ENCODE measurements around the gene ZNF385D. TPM values are rescaled to one million over a fixed set of nuclear protein-coding genes. Genes with fewer than 3 reads are reported as not detected.

The ZNF385D gene
- polyA plus RNA-seq, 1 donor (not counting 4 experiments of a cell fraction or from before 2014, with no cell fraction given) = 0.46 TPM

GRCh38 chr3:21620511-21621155 is 130.4 kb downstream of the ZNF385D start:
- H2AFZ ChIP-seq (ENCODE audit: control insufficient read depth, low read length) = no peak overlapping the region
- H3K27ac ChIP-seq (ENCODE audit: control insufficient read depth, insufficient read depth, low read length) = no peak overlapping the region
- no peaks in the 10 kb centered on the region for H3K27me3 ChIP-seq (ENCODE audit: control insufficient read depth, extremely low read depth, insufficient read depth, low read length)
- H3K9me1 ChIP-seq (ENCODE audit: control insufficient read depth, extremely low read depth, insufficient read depth, low read length) = no peaks in the 10 kb centered on the region
- no peaks in the 10 kb centered on the region for H3K36me3 ChIP-seq (ENCODE audit: control insufficient read depth in 2 of 2, extremely low read depth in 1 of 2, insufficient read depth in 2 of 2, low read length in 2 of 2)
- TF ChIP-seq EZH2 (IDR thresholded peaks at IDR 0.05; ENCODE audit: low read length) (no peak), CTCF (optimal IDR thresholded peaks at IDR 0.05 in 1 of 3, IDR thresholded peaks at IDR 0.05 in 1 of 3, conservative IDR thresholded peaks at IDR 0.05 in 1 of 3; ENCODE audit: extremely low read depth in 1 of 3, insufficient read depth in 2 of 3, low read length in 3 of 3) (no peak)
- H3K9ac ChIP-seq (ENCODE audit: control insufficient read depth, extremely low read depth, insufficient read depth, low read length) = no peak overlapping the region
- dilution Hi-C loops (cut with MboI; ENCODE audit: extremely low pct_ligation_motif_present, low sequenced_read_pairs) = no loop called here
- no peak for DNase-seq (ENCODE audit: low read depth, low spot score)
- H3K4me3 ChIP-seq (ENCODE audit: control insufficient read depth in 2 of 3, extremely low read depth in 1 of 3, insufficient read depth in 2 of 3, low read depth in 1 of 3, low read length in 3 of 3) = no peak overlapping the region
- H3K4me1 ChIP-seq (ENCODE audit: control insufficient read depth, extremely low read depth, insufficient read depth, low read length) = no peaks in the 10 kb centered on the region
- no peak for FAIRE-seq
- H3K79me2 ChIP-seq (ENCODE audit: control insufficient read depth, insufficient read depth, low read length) = no peaks in the 10 kb centered on the region
- no peak overlapping the region for H3K4me2 ChIP-seq (ENCODE audit: control insufficient read depth, extremely low read depth, insufficient read depth, low read depth, low read length)
- H4K20me1 ChIP-seq (ENCODE audit: control insufficient read depth, extremely low read depth, insufficient read depth, low read length) = no peaks in the 10 kb centered on the region
- no peaks in the 10 kb centered on the region for H3K9me3 ChIP-seq (ENCODE audit: control insufficient read depth, low read depth, low read length)

DNA sequence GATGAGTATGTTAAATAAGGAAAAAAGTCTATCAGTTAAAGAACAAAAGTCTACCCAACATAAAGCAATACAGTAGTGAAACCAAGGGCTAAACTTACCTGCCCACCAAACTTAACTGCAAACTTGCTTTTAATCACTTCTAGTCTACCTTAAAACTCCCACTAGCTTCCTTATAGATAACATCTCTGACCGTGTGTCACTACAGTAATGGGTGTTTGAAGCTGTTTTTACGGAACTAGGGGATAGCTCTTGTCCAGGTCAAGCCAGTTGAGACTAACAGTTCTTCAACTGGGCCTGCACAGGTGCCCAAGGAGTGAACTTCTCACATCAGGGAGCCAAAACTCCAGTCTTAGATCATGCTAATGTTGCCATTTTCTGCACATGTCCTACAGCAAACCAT is 132.3 kb downstream of the ZNF385D start:
- TF ChIP-seq EZH2 (IDR thresholded peaks at IDR 0.05; ENCODE audit: low read length) (no peak), CTCF (optimal IDR thresholded peaks at IDR 0.05 in 1 of 3, IDR thresholded peaks at IDR 0.05 in 1 of 3, conservative IDR thresholded peaks at IDR 0.05 in 1 of 3; ENCODE audit: extremely low read depth in 1 of 3, insufficient read depth in 2 of 3, low read length in 3 of 3) (no peak)
- Histone ChIP-seq H3K4me1 (ENCODE audit: control insufficient read depth, extremely low read depth, insufficient read depth, low read length) (no peaks in the 10 kb centered on the region), H3K9ac (ENCODE audit: control insufficient read depth, extremely low read depth, insufficient read depth, low read length) (no peak overlapping the region), H3K4me2 (ENCODE audit: control insufficient read depth, extremely low read depth, insufficient read depth, low read depth, low read length) (no peak overlapping the region), H3K9me3 (ENCODE audit: control insufficient read depth, low read depth, low read length) (no peaks in the 10 kb centered on the region), H3K27ac (ENCODE audit: control insufficient read depth, insufficient read depth, low read length) (no peak overlapping the region), H3K79me2 (ENCODE audit: control insufficient read depth, insufficient read depth, low read length) (no peaks in the 10 kb centered on the region), H3K27me3 (ENCODE audit: control insufficient read depth, extremely low read depth, insufficient read depth, low read length) (no peaks in the 10 kb centered on the region), H2AFZ (ENCODE audit: control insufficient read depth, low read length) (no peak overlapping the region), H4K20me1 (ENCODE audit: control insufficient read depth, extremely low read depth, insufficient read depth, low read length) (no peaks in the 10 kb centered on the region), H3K36me3 (ENCODE audit: control insufficient read depth in 2 of 2, extremely low read depth in 1 of 2, insufficient read depth in 2 of 2, low read length in 2 of 2) (no peaks in the 10 kb centered on the region), H3K4me3 (ENCODE audit: control insufficient read depth in 2 of 3, extremely low read depth in 1 of 3, insufficient read depth in 2 of 3, low read depth in 1 of 3, low read length in 3 of 3) (no peak overlapping the region), H3K9me1 (ENCODE audit: control insufficient read depth, extremely low read depth, insufficient read depth, low read length) (no peaks in the 10 kb centered on the region)
- no peak for FAIRE-seq
- DNase-seq (ENCODE audit: low read depth, low spot score) = no peak
- dilution Hi-C loops (cut with MboI; ENCODE audit: extremely low pct_ligation_motif_present, low sequenced_read_pairs) = no loop called here

Data from keratinocyte (primary cell).